ENCODE results near the gene PKD1L1.

GRCh38 chr7:47833211-47833610 lies 115.1 kb downstream of the PKD1L1 start:
- no peak for TF ChIP-seq CTCF (IDR thresholded peaks at IDR 0.05)
- TF ChIP-seq POLR2A (IDR thresholded peaks at IDR 0.05) = no peak

Data from prostate gland (tissue), 2 donors.